ENCODE data around the gene NOXA1.

NOXA1 gene

DNA sequence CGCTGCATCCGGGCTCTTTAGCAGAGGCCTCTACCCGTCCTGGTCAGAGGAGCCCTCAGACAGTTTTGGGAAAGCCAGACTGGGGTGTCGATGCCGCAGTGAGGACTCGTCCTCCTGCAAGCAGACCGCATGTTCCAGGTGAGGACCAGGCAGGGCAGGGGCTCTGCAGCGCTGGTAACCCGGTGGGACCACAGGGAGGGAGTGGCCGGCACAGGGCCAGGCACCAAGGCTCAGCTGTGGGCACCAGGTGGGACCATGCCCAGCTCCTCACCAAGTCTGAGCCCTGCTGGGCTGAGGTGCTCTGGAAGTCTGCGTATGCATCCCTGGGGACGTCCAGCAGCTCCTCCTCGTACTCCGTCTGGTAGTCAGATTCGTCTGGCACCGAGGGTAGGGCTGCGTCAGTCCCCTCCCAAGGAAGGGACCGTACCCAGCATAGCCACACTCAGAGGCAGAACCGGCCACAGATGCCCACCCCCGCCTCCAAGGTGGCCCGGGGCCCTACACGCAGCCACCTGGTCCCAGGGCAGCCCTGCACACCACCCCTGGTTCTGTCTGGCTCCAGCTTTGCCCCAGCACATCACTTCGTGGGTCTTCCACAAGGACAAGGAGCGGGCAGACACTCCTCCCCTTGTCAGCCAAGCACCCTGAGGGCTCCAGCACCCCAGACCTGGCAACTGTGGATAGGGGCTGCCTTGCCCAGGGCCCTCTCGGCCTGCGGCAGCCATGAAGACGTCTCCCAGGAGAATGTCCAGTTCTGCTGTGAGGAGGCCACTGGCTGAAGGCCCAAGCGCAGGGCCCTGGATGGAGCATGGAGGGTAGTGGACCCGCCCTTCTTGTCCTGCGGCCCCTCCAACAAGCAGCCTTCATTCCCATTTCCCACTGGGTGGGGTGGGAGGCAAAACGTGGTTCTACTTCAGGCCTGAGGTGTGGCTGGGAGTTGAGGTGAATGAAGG is 37.4 kb downstream of the NOXA1 start:
- no peak for TF ChIP-seq CTCF (IDR thresholded peaks at IDR 0.05; ENCODE audit: borderline replicate concordance, insufficient read depth, low read depth, low read length)
- no peak overlapping the region for H3K4me3 ChIP-seq (ENCODE audit: low read depth, low read length)

DNA sequence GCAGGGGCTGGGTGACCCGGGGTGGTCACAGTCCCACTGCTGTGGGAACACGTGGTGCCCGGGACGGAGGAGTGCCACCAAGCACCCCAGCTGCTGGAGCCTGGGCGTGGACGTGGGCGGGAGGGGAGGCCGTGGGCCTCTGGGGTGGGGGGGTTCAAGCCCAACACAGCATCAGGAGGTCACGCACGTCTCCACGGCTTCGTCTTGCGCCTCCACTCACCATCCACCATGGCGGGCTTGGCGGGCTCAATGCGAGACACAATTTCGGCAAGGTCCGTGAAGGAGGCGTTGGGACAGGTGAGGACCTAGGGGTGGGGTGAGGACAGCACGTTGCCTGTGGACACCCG is 38.1 kb downstream of the NOXA1 start:
- H3K4me3 ChIP-seq (ENCODE audit: low read depth, low read length), result peak overlapping the region; percentile 29
- TF ChIP-seq CTCF (IDR thresholded peaks at IDR 0.05; ENCODE audit: borderline replicate concordance, insufficient read depth, low read depth, low read length), result no peak

DNA sequence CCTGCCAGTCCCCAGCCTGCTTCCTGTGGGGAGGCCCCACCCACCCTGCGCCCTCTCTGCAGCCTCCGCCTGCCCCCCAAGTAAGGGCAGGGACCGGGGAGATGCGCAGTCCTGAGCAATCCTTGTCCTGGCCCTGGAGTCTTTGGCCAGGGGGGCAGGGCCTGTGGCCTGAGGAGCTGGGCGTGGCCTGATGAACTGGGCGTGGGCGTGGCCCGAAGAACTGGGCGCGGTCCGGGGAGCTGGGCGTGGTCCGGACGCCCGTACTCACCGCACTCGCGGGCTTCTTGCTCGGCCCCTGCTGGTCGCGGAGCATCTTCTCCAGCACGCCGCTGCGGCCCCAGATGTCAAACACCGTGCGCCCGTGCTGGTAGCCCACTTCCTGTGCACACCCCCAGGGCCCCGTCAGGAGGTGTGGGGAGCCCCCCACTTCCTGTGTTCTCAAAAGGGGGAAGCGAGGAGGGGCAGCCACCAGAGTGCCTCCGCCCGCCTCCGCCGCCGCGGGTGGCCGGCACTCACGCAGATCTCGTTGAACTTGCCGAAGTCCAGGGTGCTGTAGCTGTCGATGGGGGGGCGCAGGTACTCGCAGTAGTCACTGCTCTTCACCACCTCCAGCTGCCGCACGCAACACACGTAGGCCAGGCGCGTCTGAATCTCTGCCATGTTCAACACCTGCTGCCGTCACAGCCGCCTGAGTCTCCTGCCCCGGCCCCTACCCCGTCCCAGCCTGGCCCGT is 38.6 kb downstream of the NOXA1 start:
- H3K4me3 ChIP-seq (ENCODE audit: low read depth, low read length), result peak overlapping the region; percentile 29
- TF ChIP-seq CTCF (IDR thresholded peaks at IDR 0.05; ENCODE audit: borderline replicate concordance, insufficient read depth, low read depth, low read length), result 0 out of 2 replicates have a peak, but pooled peaks have one; percentile 10

DNA sequence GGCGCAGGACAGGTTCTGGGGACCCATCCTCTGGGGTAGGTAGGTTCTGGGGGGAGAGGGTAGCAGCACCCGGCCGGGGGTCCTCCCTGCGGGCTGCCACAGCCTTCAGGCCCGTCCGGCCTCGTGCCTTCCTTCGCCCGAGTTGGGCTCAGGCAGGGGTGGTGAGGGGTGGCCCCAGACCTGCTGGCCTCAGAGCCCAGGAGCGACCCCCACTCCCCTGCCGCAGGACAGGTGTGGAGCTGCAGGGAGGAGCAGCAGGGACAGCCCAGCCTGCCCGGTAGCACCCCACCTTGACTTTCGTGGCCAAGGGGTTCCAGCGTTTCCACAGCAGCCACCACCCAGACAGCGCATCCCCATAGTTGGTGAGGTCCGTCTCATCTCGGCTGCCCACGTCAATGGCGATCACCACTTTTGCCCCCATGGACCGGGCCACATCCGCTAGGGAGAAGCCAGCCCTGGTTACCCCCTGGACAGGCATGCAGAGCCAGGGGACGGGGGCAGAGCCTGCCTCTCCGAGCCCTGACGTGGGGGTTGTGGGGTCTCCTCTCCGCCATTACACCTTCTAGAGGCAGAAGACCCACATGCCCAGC is 39.3 kb downstream of the NOXA1 start:
- H3K4me3 ChIP-seq (ENCODE audit: low read depth, low read length), result no peak overlapping the region
- no peak for TF ChIP-seq CTCF (IDR thresholded peaks at IDR 0.05; ENCODE audit: borderline replicate concordance, insufficient read depth, low read depth, low read length)

- no peak for TF ChIP-seq CTCF (IDR thresholded peaks at IDR 0.05; ENCODE audit: borderline replicate concordance, insufficient read depth, low read depth, low read length)
- no peak overlapping the region for H3K4me3 ChIP-seq (ENCODE audit: low read depth, low read length)
Measured at GRCh38 chr9:137462986-137463930, 40.1 kb downstream of the NOXA1 start.

DNA sequence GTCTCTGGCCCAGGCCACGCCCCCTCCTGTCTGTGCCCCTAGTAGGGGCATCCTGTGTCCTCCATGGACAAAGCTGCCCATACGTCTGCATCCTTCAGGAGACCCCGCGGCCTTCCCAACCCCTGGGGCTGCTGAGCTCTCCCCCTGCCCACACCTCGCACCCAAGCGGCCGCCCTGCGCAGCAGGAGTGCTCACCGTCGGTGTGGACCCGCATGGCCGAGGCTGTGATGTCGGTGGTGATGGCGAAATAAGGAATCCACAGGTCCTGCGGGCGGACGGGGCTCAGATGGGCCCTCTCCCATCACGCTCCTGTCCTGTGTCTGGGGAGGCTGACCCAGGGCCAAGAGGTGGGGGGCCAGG is 40.7 kb downstream of the NOXA1 start:
- no peak overlapping the region for H3K4me3 ChIP-seq (ENCODE audit: low read depth, low read length)
- no peak for TF ChIP-seq CTCF (IDR thresholded peaks at IDR 0.05; ENCODE audit: borderline replicate concordance, insufficient read depth, low read depth, low read length)
